SK-MEL-5 (cell line): ENCODE data around the gene NPAS2. TPM values are rescaled to one million over a fixed set of nuclear protein-coding genes. Genes with fewer than 3 reads are reported as not detected.

Source experiments
- DNase-seq: peaks from one replicate; pipeline ENCODE4 v3.0.0-alpha.2; 2016; ENCODE audit warnings: low read depth, low spot score
- in situ Hi-C: cut with HindIII; loops from 2 replicates; pipeline ENCODE4 v1.10.0; 2016; ENCODE audit warnings: low sequenced_read_pairs, high pct_unique_total_duplicates, low pct_unique_long_range_greater_than_20kb
- total RNA-seq: library from RNA; depleted of rRNA; stranded (reverse); fragments of >200 nt; shearing (Covaris generic); gene quantifications from 2 replicates; pipeline ENCODE4 v1.2.3, GENCODE V29; 2014

The NPAS2 gene
- total RNA-seq, 1 experiment from 2014 or later: 45.0 TPM

GRCh38 chr2:100939445-100939844, 119.5 kb downstream of the NPAS2 start:
- no peak for DNase-seq
- in situ Hi-C loops: no loop called here

GRCh38 chr2:100940240-100940639, 120.3 kb downstream of the NPAS2 start:
- in situ Hi-C loops: no loop called here
- DNase-seq: no peak

- no peak for DNase-seq
- in situ Hi-C loops: no loop called here
Observed at GRCh38 chr2:100940766-100941645, 121.1 kb downstream of the NPAS2 start.

- DNase-seq: no peak
- in situ Hi-C loops: no loop called here
Observed at GRCh38 chr2:100941646-100942240, 121.8 kb downstream of the NPAS2 start.

- no peak for DNase-seq
- in situ Hi-C loops: no loop called here
Observed at GRCh38 chr2:100944617-100945432, 124.9 kb downstream of the NPAS2 start.

GRCh38 chr2:100945433-100945740, 125.4 kb downstream of the NPAS2 start:
- in situ Hi-C loops: no loop called here
- DNase-seq: no peak

GRCh38 chr2:100945930-100946607, 126.1 kb downstream of the NPAS2 start:
- in situ Hi-C loops: no loop called here

GRCh38 chr2:100948942-100949811, 129.2 kb downstream of the NPAS2 start:
- no peak for DNase-seq
- in situ Hi-C loops: no loop called here

More at GRCh38 chr2:100945930-100946607, 126.1 kb downstream of the NPAS2 start:
- no peak for DNase-seq

- in situ Hi-C loops: no loop called here
- no peak for DNase-seq
Observed at GRCh38 chr2:100952512-100952911, 132.6 kb downstream of the NPAS2 start.

GRCh38 chr2:100953406-100954043, 133.6 kb downstream of the NPAS2 start:
- in situ Hi-C loops: no loop called here
- no peak for DNase-seq

- DNase-seq: no peak
- in situ Hi-C loops: no loop called here
Observed at GRCh38 chr2:100954044-100954420, 134.1 kb downstream of the NPAS2 start.

- no peak for DNase-seq
- in situ Hi-C loops: no loop called here
Observed at GRCh38 chr2:100955226-100955625, 135.3 kb downstream of the NPAS2 start.

GRCh38 chr2:100956081-100956480, 136.1 kb downstream of the NPAS2 start:
- in situ Hi-C loops: no loop called here

GRCh38 chr2:100957996-100958653, 138.2 kb downstream of the NPAS2 start:
- no peak for DNase-seq
- in situ Hi-C loops: no loop called here

More at GRCh38 chr2:100956081-100956480, 136.1 kb downstream of the NPAS2 start:
- DNase-seq: no peak

GRCh38 chr2:100959225-100959880, 139.4 kb downstream of the NPAS2 start:
- in situ Hi-C loops: no loop called here
- no peak for DNase-seq

- in situ Hi-C loops: no loop called here
- no peak for DNase-seq
Observed at GRCh38 chr2:100960688-100961087, 140.7 kb downstream of the NPAS2 start.
